GM12878 (cell line): ENCODE data around the gene BMPR2. TPM values are rescaled to one million over a fixed set of nuclear protein-coding genes. Genes with fewer than 3 reads are reported as not detected.

Source experiments
- ATAC-seq: fragments of 200-7000 bp; cut with Tn5 transposase; 3 replicates; pipeline ENCODE4 v1.9.1; 2020; ENCODE audit warnings: mild to moderate bottlenecking, moderate library complexity
- BruUV-seq: library from RNA; stranded (reverse); fragments of 400-500 nt; replicated peaks from 2 replicates; lab custom pipeline; 2021; lab: Mats Ljungman, UMichigan
- CTCF ChIA-PET: fragments of 300-600 bp; sonication (Branson Sonifier 250); formaldehyde crosslinking; extraction: SDS; loops from one replicate; lab custom pipeline; 2021; ENCODE audit warnings: inconsistent platforms; lab: Yijun Ruan, JAX
- POLR2A ChIA-PET: fragments of 350-600 bp; formaldehyde crosslinking; extraction: SDS; loops from one replicate; lab custom pipeline; 2021; ENCODE audit warnings: inconsistent platforms; lab: Charles Lee
- RAD21 ChIA-PET: fragments of 300-600 bp; sonication (Branson Sonifier 250); formaldehyde crosslinking; loops from one replicate; lab custom pipeline; 2023; ENCODE audit warnings: antibody characterized with exemption; ENCODE audit not compliant: unreplicated experiment; lab: Charles Lee
- SMC1A ChIA-PET: fragments of 300-600 bp; sonication (Branson Sonifier 250); formaldehyde crosslinking; loops from one replicate; lab custom pipeline; 2023; ENCODE audit not compliant: unreplicated experiment, uncharacterized antibody; lab: Charles Lee
- DNase-seq: peaks from one replicate; pipeline ENCODE4 v3.0.0-alpha.2; 2011; ENCODE audit warnings: low read depth, low spot score
- FAIRE-seq: peaks from 3 replicates; lab custom pipeline; 2011; peaks lifted over from hg19 to GRCh38; lab: Jason Lieb, UNC
- H2AFZ ChIP-seq: 2 replicates; pipeline ENCODE4 v1.6.0; 2011; ENCODE audit warnings: low read depth, low read length, control low read depth; ENCODE audit not compliant: control insufficient read depth
- H3K27ac ChIP-seq: 2 replicates; pipeline ENCODE4 v1.5.1; 2011; ENCODE audit warnings: control low read depth; ENCODE audit not compliant: control insufficient read depth, insufficient read depth
- H3K27me3 ChIP-seq, 2 experiments: replicated peaks in 1 of 2; 2 replicates each; pipeline versions ENCODE4 v1.6.0 to v1.6.1; 2011; ENCODE audit warnings: low read length in 1 of 2; ENCODE audit not compliant: control insufficient read depth in 2 of 2, insufficient read depth in 2 of 2
- H3K36me3 ChIP-seq, 2 experiments: 2 replicates each; pipeline ENCODE4 v1.5.1; 2011; ENCODE audit warnings: low read length in 1 of 2; ENCODE audit not compliant: control insufficient read depth in 2 of 2, insufficient read depth in 2 of 2
- H3K4me1 ChIP-seq: 2 replicates; pipeline ENCODE4 v1.6.1; 2011; ENCODE audit warnings: mild to moderate bottlenecking, low read length, moderate library complexity, mixed read lengths; ENCODE audit not compliant: control insufficient read depth, insufficient read depth
- H3K4me2 ChIP-seq: 2 replicates; pipeline ENCODE4 v1.6.0; 2011; ENCODE audit warnings: control low read depth; ENCODE audit not compliant: control insufficient read depth, insufficient read depth
- H3K4me3 ChIP-seq: fragments of 200-600 bp; sonication (generic); 2 replicates; pipeline ENCODE4 v1.5.1; 2016
- H3K79me2 ChIP-seq: 2 replicates; pipeline ENCODE4 v1.6.0; 2011; ENCODE audit warnings: low read length; ENCODE audit not compliant: control insufficient read depth, insufficient read depth
- H3K9ac ChIP-seq: 2 replicates; pipeline ENCODE4 v1.8.0; 2011; ENCODE audit warnings: low read length, control low read depth, mixed read lengths; ENCODE audit not compliant: control insufficient read depth, insufficient read depth
- H3K9me3 ChIP-seq: replicated peaks from 3 replicates; pipeline ENCODE4 v1.5.1; 2011; ENCODE audit warnings: mild to moderate bottlenecking, low read length; ENCODE audit not compliant: control insufficient read depth, insufficient read depth
- H4K20me1 ChIP-seq: 2 replicates; pipeline ENCODE4 v1.6.0; 2011; ENCODE audit not compliant: control insufficient read depth, insufficient read depth
- ATF7 ChIP-seq: fragments of 450-650 bp; IDR thresholded peaks from 2 replicates; pipeline ENCODE4 v1.6.1; 2016; ENCODE audit warnings: low read depth, mild to moderate bottlenecking
- HCFC1 ChIP-seq: fragments of 150-350 bp; IDR thresholded peaks from 2 replicates; pipeline ENCODE4 v1.6.1; 2014; ENCODE audit warnings: low read length
- IRF5 ChIP-seq: fragments of 450-650 bp; IDR thresholded peaks from 2 replicates; pipeline ENCODE4 v1.6.1; 2017; ENCODE audit warnings: borderline replicate concordance
- MAX ChIP-seq: IDR thresholded peaks from 2 replicates; pipeline ENCODE4 v1.6.1; 2012; ENCODE audit warnings: low read depth, low read length, improper control_type of control experiment
- MTA3 ChIP-seq: IDR thresholded peaks from 2 replicates; pipeline ENCODE4 v1.6.1; 2012; ENCODE audit warnings: low read length, inconsistent platforms, borderline replicate concordance
- NFIC ChIP-seq: IDR thresholded peaks from 2 replicates; pipeline ENCODE4 v1.6.1; 2012; ENCODE audit warnings: low read depth, mild to moderate bottlenecking, inconsistent platforms, low read length, moderate library complexity
- RAD21 ChIP-seq: IDR thresholded peaks from 2 replicates; pipeline ENCODE4 v1.6.1; 2011; ENCODE audit warnings: mild to moderate bottlenecking, low read depth, low read length, moderate library complexity; ENCODE audit not compliant: insufficient read depth
- ZNF384 ChIP-seq: IDR thresholded peaks from 2 replicates; pipeline ENCODE4 v1.6.1; 2012; ENCODE audit warnings: low read depth, mild to moderate bottlenecking, low read length, improper control_type of control experiment, borderline replicate concordance
- ZNF592 ChIP-seq: fragments of 450-650 bp; IDR thresholded peaks from 2 replicates; pipeline ENCODE4 v1.6.1; 2017; ENCODE audit warnings: mild to moderate bottlenecking, moderate library complexity
- WGBS: methylation state at CpG from one replicate; pipeline ENCODE4 v1.1.6; 2016; ENCODE audit warnings: low lambda C conversion rate; ENCODE audit not compliant: insufficient replicate concordance, insufficient coverage; ENCODE audit errors: missing lambda C conversion rate; 5-methylcytosine and 5-hydroxymethylcytosine counted together
- in situ Hi-C: fragments of 300-500 bp; cut with MboI; formaldehyde crosslinking; loops from 9 replicates; pipeline ENCODE4 v1.14.3; 2018; ENCODE audit warnings: mixed read lengths
- intact Hi-C: fragments of 100-400 bp; cut with micrococcal nuclease; formaldehyde crosslinking; loops from one replicate; pipeline ENCODE4 v1.14.2; 2022; ENCODE audit not compliant: unreplicated experiment
- polyA plus RNA-seq, 11 experiments: library from polyadenylated mRNA; depleted of rRNA in 4 of 11; unstranded in 6 of 11; stranded (reverse) in 5 of 11; fragments of >200 nt; fragmentation: Nextera tagmentation in 4 of 11; fragmentation: Illumina TruSeq in 1 of 11; extraction: Ambion mirVana in 4 of 11; extraction: Trizol in 1 of 11; gene quantifications; 1 replicate in 1 of 11; 2 replicates in 10 of 11; pipeline versions ENCODE4 v1.2.1 to v1.2.3, GENCODE V29; 2011 to 2016; ENCODE audit warnings: inconsistent platforms in 2 of 11, missing spikeins in 2 of 11, low read depth in 1 of 11
- total RNA-seq, 4 experiments: library from RNA; depleted of rRNA in 3 of 4; stranded (reverse); fragments of >200 nt in 3 of 4; fragmentation: Illumina TruSeq in 1 of 4; extraction: Trizol in 1 of 4; gene quantifications; 2 replicates each; pipeline versions ENCODE4 v1.2.1 to v1.2.3, GENCODE V29; 2013 to 2021

The BMPR2 gene
- total and polyA plus RNA-seq, 10 of the 15 experiments (the other 5 are each of a cell fraction or from before 2014, with no cell fraction given), result 2.4 to 33.0 (median 7.1) TPM

- SMC1A ChIA-PET, result interaction anchor here (0.7 kb wide), 1 partner anchor 34 kb away, joined by 3 read pairs; no protein-coding TSS in a partner anchor
- H3K4me1 ChIP-seq, result 0 out of 2 replicates have a peak, but pooled peaks cover 3% of the 10 kb centered on the region
- CTCF ChIA-PET, result no interaction called here
- no peak overlapping the region for H3K4me3 ChIP-seq
- H3K4me2 ChIP-seq, result no peak overlapping the region
- RAD21 ChIA-PET, result no interaction called here
- no peaks in the 10 kb centered on the region; the same call in 1 of the 2 replicates for H3K79me2 ChIP-seq
- DNase-seq, result no peak
- ATAC-seq, result no peak
- H3K27ac ChIP-seq, result no peak overlapping the region
- no peak for TF ChIP-seq ZNF384
- no peak for TF ChIP-seq NFIC
- TF ChIP-seq HCFC1, result no peak
- no peak for TF ChIP-seq IRF5
- no peak for TF ChIP-seq ATF7
- TF ChIP-seq RAD21, result no peak
- TF ChIP-seq, all 136 proteins: peak for 0
- Histone ChIP-seq H2AFZ (no peak overlapping the region), H3K9ac (no peak overlapping the region), H4K20me1 (no peaks in the 10 kb centered on the region), H3K9me3 (no peaks in the 10 kb centered on the region; the same call in 2 of the 3 replicates), H3K36me3 (peaks cover 0 to 2% of the 10 kb centered on the region in 2 experiments; a peak in 1 of 4 replicates), H3K27me3 (no peaks in the 10 kb centered on the region)
- FAIRE-seq, result no peak
- whole genome bisulfite sequencing, result 71% methylated on average over 2 of the region's 2 CpGs
- in situ Hi-C loops (no loop called here), intact Hi-C loops (no loop called here)
- POLR2A ChIA-PET, result no interaction called here
- BruUV-seq, result no TSS peak
Measured at GRCh38 chr2:202423139-202423538, 47.0 kb downstream of the BMPR2 start.

- no peaks in the 10 kb centered on the region for H3K27me3 ChIP-seq
- FAIRE-seq, result no peak
- no peaks in the 10 kb centered on the region for H4K20me1 ChIP-seq
- H3K79me2 ChIP-seq, result no peaks in the 10 kb centered on the region; the same call in 1 of the 2 replicates
- in situ Hi-C loops (no loop called here), intact Hi-C loops (no loop called here)
- H3K4me1 ChIP-seq, result no peaks in the 10 kb centered on the region
- no peak for ATAC-seq
- no peak overlapping the region for H3K27ac ChIP-seq
- peaks cover 1 to 2% of the 10 kb centered on the region in 2 experiments; a peak in 3 of 4 replicates for H3K36me3 ChIP-seq
- CTCF ChIA-PET, result no interaction called here
- RAD21 ChIA-PET, result no interaction called here
- SMC1A ChIA-PET, result no interaction called here
- no TSS peak for BruUV-seq
- H3K9ac ChIP-seq, result no peak overlapping the region
- no peak overlapping the region for H3K4me3 ChIP-seq
- POLR2A ChIA-PET, result no interaction called here
- no peak overlapping the region for H2AFZ ChIP-seq
- WGBS, result 96% methylated on average over 5 of the region's 5 CpGs
- DNase-seq, result no peak
- H3K4me2 ChIP-seq, result no peak overlapping the region
- H3K9me3 ChIP-seq, result peaks cover 6% of the 10 kb centered on the region; the same call in 2 of the 3 replicates
- TF ChIP-seq ZNF592 (no peak), MTA3 (no peak), MAX (no peak)
Measured at GRCh38 chr2:202425036-202425435, 48.9 kb downstream of the BMPR2 start.
